Thyroid gland (tissue), 4 donors: Measurements from ENCODE around the gene KMT2E. TPM values are rescaled to one million over a fixed set of nuclear protein-coding genes. Genes with fewer than 3 reads are reported as not detected.

Experiments used
- DNase-seq, 2 donors: peaks; one replicate each; pipeline ENCODE4 v3.0.0-alpha.2; 2019
- H3K27ac ChIP-seq, 3 donors: fragments of 200-600 bp; sonication (generic); 1 replicate in 2 of 3; 2 replicates in 1 of 3; pipeline ENCODE4 v1.5.1; 2016 to 2019; ENCODE audit warnings: mild to moderate bottlenecking in 1 of 3, moderate library complexity in 1 of 3
- H3K27me3 ChIP-seq: fragments of 200-600 bp; sonication (generic); one replicate; pipeline ENCODE4 v1.5.1; 2019
- H3K36me3 ChIP-seq, 2 donors: fragments of 200-600 bp; sonication (generic); one replicate each; pipeline ENCODE4 v1.5.1; 2016 to 2019
- H3K4me1 ChIP-seq, 2 donors: fragments of 200-600 bp; sonication (generic); one replicate each; pipeline ENCODE4 v1.5.1; 2017 to 2019
- H3K4me3 ChIP-seq, 3 donors: fragments of 200-600 bp; sonication (generic); replicated peaks in 1 of 3; 1 replicate in 2 of 3; 2 replicates in 1 of 3; pipeline ENCODE4 v1.5.1; 2016; ENCODE audit warnings: mild to moderate bottlenecking in 1 of 3
- H3K9me3 ChIP-seq: fragments of 200-600 bp; sonication (generic); one replicate; pipeline ENCODE4 v1.5.1; 2017
- POLR2A ChIP-seq, 2 donors: fragments of 450-650 bp; IDR thresholded peaks; one replicate each; pipeline ENCODE4 v1.6.1; 2017; ENCODE audit warnings: antibody characterized with exemption in 2 of 2, mild to moderate bottlenecking in 2 of 2, moderate library complexity in 1 of 2
- WGBS, 2 donors: methylation state at CpG; one replicate each; pipeline ENCODE4 v1.1.5; 2017; 5-methylcytosine and 5-hydroxymethylcytosine counted together
- intact Hi-C: fragments of 100-400 bp; cut with DNase I; formaldehyde crosslinking; loops from one replicate; pipeline ENCODE4 v1.15.1; 2023
- total RNA-seq, 4 donors: library from RNA; depleted of rRNA; stranded (reverse); fragments of >200 nt; gene quantifications; one replicate each; pipeline ENCODE4 v1.2.3, GENCODE V29; 2016
- TF ChIP-seq, protein P1 (sequence below), 6 experiments: fragments of 200-600 bp in 3 of 6; fragments of 450-650 bp in 3 of 6; sonication (generic) in 3 of 6; IDR thresholded peaks; one replicate each; pipeline ENCODE4 v1.5.1; 2016 to 2019; ENCODE audit warnings: antibody characterized with exemption in 6 of 6, mild to moderate bottlenecking in 2 of 6, inconsistent platforms in 1 of 6, moderate library complexity in 1 of 6

Gene KMT2E
- total RNA-seq, 4 donors from 2014 or later, result 111 to 181 (median 160) TPM

DNA sequence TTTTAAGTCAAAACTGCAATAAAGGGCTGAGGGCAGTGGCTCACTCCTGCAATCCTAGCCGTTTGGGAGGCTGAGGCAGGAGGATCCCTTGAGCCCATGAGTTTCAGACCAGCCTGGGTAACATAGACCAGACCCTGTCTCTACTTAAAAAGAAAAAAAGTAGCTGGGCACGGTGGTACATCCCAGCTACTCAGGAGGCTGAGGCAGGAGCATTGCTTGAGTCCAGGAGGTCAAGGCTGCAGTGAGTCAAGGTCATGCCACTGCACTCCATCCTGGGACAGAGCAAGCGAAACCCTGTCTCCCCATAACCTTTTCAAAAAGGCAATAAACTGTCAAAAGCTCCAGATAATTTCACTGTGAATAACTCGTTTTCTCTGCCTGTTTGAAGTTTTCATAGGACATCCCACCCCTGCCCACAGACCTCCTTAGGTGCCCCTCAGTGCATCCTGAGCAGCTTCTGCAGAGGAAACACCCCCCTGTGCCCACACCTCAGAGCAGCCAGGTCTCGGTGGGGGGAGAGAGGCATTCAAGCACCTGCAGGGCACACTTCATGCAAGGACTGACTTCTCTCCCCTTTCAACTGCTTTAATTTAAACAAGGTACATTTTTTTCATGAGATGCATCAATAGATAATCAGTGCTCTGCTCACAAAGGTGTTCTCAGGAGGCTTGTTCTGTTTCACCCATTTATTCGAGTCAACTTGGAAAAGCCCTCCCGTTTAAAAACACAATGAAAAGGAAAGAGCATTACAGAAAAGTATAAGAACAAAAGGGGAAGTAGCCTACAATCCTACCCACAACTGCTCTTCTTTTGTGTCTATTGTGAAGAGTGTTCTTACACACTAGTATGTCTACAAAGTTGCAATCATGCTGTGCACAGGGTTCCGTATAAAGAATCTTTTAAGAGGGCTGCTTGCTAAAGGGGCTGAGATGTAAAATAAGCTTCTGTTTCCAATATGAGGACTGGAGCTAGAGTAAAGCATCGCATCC, 104.9 kb downstream of the KMT2E start:
- no peaks in the 10 kb centered on the region for H3K9me3 ChIP-seq
- WGBS, 2 donors, result 77 to 78% methylated on average over 9 of the region's 9 CpGs
- no peak for DNase-seq
- no peak overlapping the region for H3K4me3 ChIP-seq
- no peak overlapping the region for H3K27ac ChIP-seq
- no peaks in the 10 kb centered on the region for H3K27me3 ChIP-seq
- TF ChIP-seq, protein P1, sequence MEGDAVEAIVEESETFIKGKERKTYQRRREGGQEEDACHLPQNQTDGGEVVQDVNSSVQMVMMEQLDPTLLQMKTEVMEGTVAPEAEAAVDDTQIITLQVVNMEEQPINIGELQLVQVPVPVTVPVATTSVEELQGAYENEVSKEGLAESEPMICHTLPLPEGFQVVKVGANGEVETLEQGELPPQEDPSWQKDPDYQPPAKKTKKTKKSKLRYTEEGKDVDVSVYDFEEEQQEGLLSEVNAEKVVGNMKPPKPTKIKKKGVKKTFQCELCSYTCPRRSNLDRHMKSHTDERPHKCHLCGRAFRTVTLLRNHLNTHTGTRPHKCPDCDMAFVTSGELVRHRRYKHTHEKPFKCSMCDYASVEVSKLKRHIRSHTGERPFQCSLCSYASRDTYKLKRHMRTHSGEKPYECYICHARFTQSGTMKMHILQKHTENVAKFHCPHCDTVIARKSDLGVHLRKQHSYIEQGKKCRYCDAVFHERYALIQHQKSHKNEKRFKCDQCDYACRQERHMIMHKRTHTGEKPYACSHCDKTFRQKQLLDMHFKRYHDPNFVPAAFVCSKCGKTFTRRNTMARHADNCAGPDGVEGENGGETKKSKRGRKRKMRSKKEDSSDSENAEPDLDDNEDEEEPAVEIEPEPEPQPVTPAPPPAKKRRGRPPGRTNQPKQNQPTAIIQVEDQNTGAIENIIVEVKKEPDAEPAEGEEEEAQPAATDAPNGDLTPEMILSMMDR (IDR thresholded peaks at IDR 0.05), result no peak
- TF ChIP-seq POLR2A (IDR thresholded peaks at IDR 0.05), result no peak
- intact Hi-C loops, result no loop called here
- H3K36me3 ChIP-seq, result peaks cover 4 to 10% of the 10 kb centered on the region in 2 donors
- H3K4me1 ChIP-seq, result no peaks in the 10 kb centered on the region

- no peaks in the 10 kb centered on the region for H3K9me3 ChIP-seq
- WGBS, 2 donors, result 83 to 89% methylated on average over 8 of the region's 8 CpGs
- TF ChIP-seq POLR2A (IDR thresholded peaks at IDR 0.05), result no peak
- TF ChIP-seq, protein P1 (IDR thresholded peaks at IDR 0.05), result no peak
Measured at GRCh38 chr7:105122619-105123018, 108.6 kb downstream of the KMT2E start.

DNA sequence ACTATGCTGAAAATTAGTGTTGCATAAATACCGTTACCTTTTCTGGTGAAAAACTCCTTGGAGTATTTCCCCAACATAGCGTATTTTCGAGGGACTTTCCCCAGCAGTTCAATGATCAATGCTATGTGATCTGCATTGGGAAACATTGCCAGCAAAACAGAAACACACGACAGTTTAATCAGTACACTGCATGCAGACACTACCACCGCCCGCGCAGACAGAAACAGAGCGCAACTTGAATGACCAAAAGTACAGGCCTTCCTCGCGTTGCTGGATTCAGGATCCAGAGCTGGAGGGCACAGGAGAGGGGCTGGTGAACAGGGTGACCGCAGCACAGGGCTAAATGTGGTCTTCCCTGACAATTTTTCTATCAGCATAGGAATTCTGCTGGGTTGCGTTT, 111.7 kb downstream of the KMT2E start:
- Histone ChIP-seq H3K27ac (no peak overlapping the region), H3K4me3 (no peak overlapping the region), H3K36me3 (peaks cover 5 to 8% of the 10 kb centered on the region in 2 donors), H3K4me1 (no peaks in the 10 kb centered on the region), H3K27me3 (no peaks in the 10 kb centered on the region), H3K9me3 (no peaks in the 10 kb centered on the region)
- TF ChIP-seq, protein P1 (IDR thresholded peaks at IDR 0.05), result no peak
- no peak for TF ChIP-seq POLR2A (IDR thresholded peaks at IDR 0.05)
- intact Hi-C loops, result no loop called here
- WGBS, 2 donors, result 97 to 98% methylated on average over 12 of the region's 12 CpGs
- DNase-seq, result no peak

More at GRCh38 chr7:105122619-105123018, 108.6 kb downstream of the KMT2E start:
- intact Hi-C loops, result no loop called here
- Histone ChIP-seq H3K36me3 (peaks cover 5 to 8% of the 10 kb centered on the region in 2 donors), H3K4me3 (no peak overlapping the region), H3K27me3 (no peaks in the 10 kb centered on the region), H3K4me1 (no peaks in the 10 kb centered on the region), H3K27ac (no peak overlapping the region)
- no peak for DNase-seq

DNA sequence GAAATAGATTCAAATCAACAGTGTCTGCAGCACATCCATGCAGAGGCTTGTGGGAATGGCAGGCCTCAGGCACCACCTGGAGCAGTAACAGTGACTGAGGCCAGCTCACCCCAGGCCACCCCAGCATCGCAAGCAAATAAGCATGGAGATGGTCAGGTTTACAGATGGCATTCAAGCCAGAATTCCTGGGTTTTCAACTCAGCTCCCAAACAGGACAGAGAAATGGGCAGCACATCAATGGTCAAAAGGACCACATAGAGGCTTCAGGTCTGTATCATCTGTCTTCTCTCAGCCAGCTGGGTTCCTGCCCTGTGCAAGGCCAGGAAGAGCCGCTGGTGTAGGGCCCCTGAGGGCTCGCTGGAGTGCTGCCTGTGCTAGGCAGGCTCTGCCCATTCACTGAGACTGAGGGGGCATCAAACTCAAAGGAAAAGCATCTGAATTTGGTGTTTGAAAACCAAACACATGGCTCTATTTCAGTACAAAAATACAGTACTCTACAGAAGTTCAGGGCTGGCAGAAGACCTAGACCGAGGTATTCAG, 112.5 kb downstream of the KMT2E start:
- 86 to 89% methylated on average over 4 of the region's 4 CpGs for whole genome bisulfite sequencing, 2 donors
- no peaks in the 10 kb centered on the region for H3K4me1 ChIP-seq
- DNase-seq, result no peak
- TF ChIP-seq, protein P1 (IDR thresholded peaks at IDR 0.05), result no peak
- TF ChIP-seq POLR2A (IDR thresholded peaks at IDR 0.05), result no peak
- no peaks in the 10 kb centered on the region for H3K9me3 ChIP-seq
- H3K4me3 ChIP-seq, result no peak overlapping the region
- peaks cover 5 to 8% of the 10 kb centered on the region in 2 donors for H3K36me3 ChIP-seq
- intact Hi-C loops, result no loop called here
- no peaks in the 10 kb centered on the region for H3K27me3 ChIP-seq
- H3K27ac ChIP-seq, result no peak overlapping the region

GRCh38 chr7:105127179-105127578, 113.2 kb downstream of the KMT2E start:
- Histone ChIP-seq H3K4me3 (no peak overlapping the region), H3K9me3 (no peaks in the 10 kb centered on the region), H3K36me3 (peaks cover 6 to 8% of the 10 kb centered on the region in 2 donors), H3K27me3 (no peaks in the 10 kb centered on the region), H3K27ac (no peak overlapping the region), H3K4me1 (no peaks in the 10 kb centered on the region)
- 83 to 84% methylated on average over 8 of the region's 8 CpGs for WGBS, 2 donors
- no peak for TF ChIP-seq POLR2A (IDR thresholded peaks at IDR 0.05)
- TF ChIP-seq, protein P1 (IDR thresholded peaks at IDR 0.05), result no peak
- DNase-seq, result no peak
- intact Hi-C loops, result no loop called here
